Neural progenitor cell (in vitro differentiated cells): ENCODE data around the gene FAM53B. TPM values are rescaled to one million over a fixed set of nuclear protein-coding genes. Genes with fewer than 3 reads are reported as not detected.
A peak's percentile ranks its signal among the peaks of the same experiment; 100 is the strongest.

Source experiments
- DNase-seq: peaks from one replicate; pipeline ENCODE4 v3.0.0-alpha.2; 2016; ENCODE audit warnings: low spot score
- H2AFZ ChIP-seq: fragments of 200-600 bp; sonication (generic); replicated peaks from 2 replicates; pipeline ENCODE4 v1.6.1; 2016; ENCODE audit warnings: antibody characterized with exemption
- H3F3A ChIP-seq: fragments of 200-600 bp; sonication (generic); 2 replicates; pipeline ENCODE4 v1.6.1; 2016; ENCODE audit warnings: antibody characterized with exemption, low read depth
- H3K27ac ChIP-seq: fragments of 200-600 bp; sonication (generic); 2 replicates; pipeline ENCODE4 v1.5.1; 2016; ENCODE audit warnings: mild to moderate bottlenecking
- H3K27me3 ChIP-seq: fragments of 200-600 bp; sonication (generic); 2 replicates; pipeline ENCODE4 v1.6.1; 2016; ENCODE audit warnings: mild to moderate bottlenecking, moderate library complexity
- H3K36me3 ChIP-seq: fragments of 200-600 bp; sonication (generic); 2 replicates; pipeline ENCODE4 v1.5.1; 2016
- H3K4me1 ChIP-seq: fragments of 200-600 bp; sonication (generic); 2 replicates; pipeline ENCODE4 v1.6.1; 2016; ENCODE audit warnings: mixed run types
- H3K4me2 ChIP-seq: fragments of 200-600 bp; sonication (generic); 2 replicates; pipeline ENCODE4 v1.6.1; 2016
- H3K4me3 ChIP-seq: fragments of 200-600 bp; sonication (generic); 2 replicates; pipeline ENCODE4 v1.5.1; 2016
- H3K79me2 ChIP-seq: fragments of 200-600 bp; sonication (generic); 2 replicates; pipeline ENCODE4 v1.6.1; 2016; ENCODE audit warnings: low read depth
- H3K9ac ChIP-seq: fragments of 200-600 bp; sonication (generic); 2 replicates; pipeline ENCODE4 v1.6.1; 2016
- H3K9me3 ChIP-seq: fragments of 200-600 bp; sonication (generic); 2 replicates; pipeline ENCODE4 v1.5.1; 2016; ENCODE audit warnings: low read depth
- H4K20me1 ChIP-seq: fragments of 200-600 bp; sonication (generic); 2 replicates; pipeline ENCODE4 v1.6.1; 2016; ENCODE audit warnings: low read depth
- H3K27ac Mint-ChIP-seq: 3 replicates; pipeline ENCODE4 v1.8.0; 2021; ENCODE audit warnings: mixed read lengths
- H3K27me3 Mint-ChIP-seq: 2 replicates; pipeline ENCODE4 v1.8.0; 2022; ENCODE audit warnings: low read depth, mild to moderate bottlenecking, inconsistent platforms, moderate library complexity, mixed read lengths; ENCODE audit not compliant: insufficient read depth
- H3K36me3 Mint-ChIP-seq: 3 replicates; pipeline ENCODE4 v1.8.0; 2021; ENCODE audit warnings: mixed read lengths
- H3K4me1 Mint-ChIP-seq: 3 replicates; pipeline ENCODE4 v1.8.0; 2021; ENCODE audit warnings: mixed read lengths
- H3K4me3 Mint-ChIP-seq: 3 replicates; pipeline ENCODE4 v1.8.0; 2021; ENCODE audit warnings: mild to moderate bottlenecking, moderate library complexity, mixed read lengths
- H3K9me3 Mint-ChIP-seq: 3 replicates; pipeline ENCODE4 v1.8.0; 2020; ENCODE audit warnings: mixed read lengths
- EZH2 ChIP-seq: fragments of 200-600 bp; sonication (generic); IDR thresholded peaks from 2 replicates; pipeline ENCODE4 v1.6.1; 2017; ENCODE audit warnings: antibody characterized with exemption, mild to moderate bottlenecking, moderate library complexity
- EZH2phosphoT487 ChIP-seq: fragments of 200-600 bp; sonication (generic); IDR thresholded peaks from 2 replicates; pipeline ENCODE4 v1.6.1; 2017; ENCODE audit warnings: antibody characterized with exemption
- total RNA-seq: library from RNA; depleted of rRNA; stranded (reverse); fragments of >200 nt; gene quantifications from 2 replicates; pipeline ENCODE4 v1.2.3, GENCODE V29; 2015; ENCODE audit warnings: low replicate concordance
- TF ChIP-seq, protein P1 (sequence below): fragments of 200-600 bp; sonication (generic); IDR thresholded peaks from 2 replicates; pipeline ENCODE4 v1.5.1; 2017; ENCODE audit warnings: antibody characterized with exemption, mild to moderate bottlenecking

FAM53B gene
- total RNA-seq, 1 donor from 2014 or later, result 15.3 TPM

DNA sequence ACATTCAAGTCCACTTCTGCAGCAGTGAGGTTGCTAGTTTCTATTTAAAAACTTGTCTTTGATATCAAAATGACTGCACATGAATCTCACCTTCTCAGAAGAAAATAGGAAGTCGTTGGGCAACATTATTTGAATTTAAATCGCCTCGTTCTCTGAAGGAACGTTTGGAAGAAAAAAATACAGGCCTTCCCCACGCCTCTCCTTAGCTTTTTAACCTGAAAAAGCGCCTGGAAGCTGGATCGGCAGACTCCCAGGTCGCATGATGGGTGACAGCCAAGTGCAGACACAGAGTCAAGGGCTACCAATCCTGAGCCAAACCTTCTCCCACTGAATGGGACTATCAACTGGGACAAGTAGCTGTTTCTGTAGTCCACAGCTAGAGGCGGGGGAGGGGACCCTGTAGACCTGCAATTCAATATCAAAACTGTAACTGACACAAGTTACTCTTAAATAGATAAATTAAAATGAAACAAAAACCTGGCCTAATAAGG, 2.2 kb downstream of the FAM53B start:
- Histone ChIP-seq H3K9me3 (no peaks in the 10 kb centered on the region), H3K27ac (no peak overlapping the region), H3F3A (peaks cover 76% of the 10 kb centered on the region), H3K4me3 (peak overlapping the region; percentile 93), H3K4me1 (peaks cover 53% of the 10 kb centered on the region), H3K9ac (no peak overlapping the region), H3K27me3 (no peaks in the 10 kb centered on the region), H4K20me1 (peaks cover 71% of the 10 kb centered on the region), H3K79me2 (peaks cover 56% of the 10 kb centered on the region), H2AFZ (no peak overlapping the region), H3K36me3 (no peaks in the 10 kb centered on the region), H3K4me2 (peak overlapping the region; percentile 99)
- TF ChIP-seq EZH2phosphoT487 (no peak), EZH2 (no peak)
- Mint-ChIP-seq H3K27ac (no peak overlapping the region), H3K27me3 (peaks cover 3% of the 10 kb centered on the region), H3K36me3 (no peaks in the 10 kb centered on the region), H3K9me3 (no peaks in the 10 kb centered on the region), H3K4me1 (peaks cover 74% of the 10 kb centered on the region), H3K4me3 (peak overlapping the region; percentile 99)
- no peak for DNase-seq

DNA sequence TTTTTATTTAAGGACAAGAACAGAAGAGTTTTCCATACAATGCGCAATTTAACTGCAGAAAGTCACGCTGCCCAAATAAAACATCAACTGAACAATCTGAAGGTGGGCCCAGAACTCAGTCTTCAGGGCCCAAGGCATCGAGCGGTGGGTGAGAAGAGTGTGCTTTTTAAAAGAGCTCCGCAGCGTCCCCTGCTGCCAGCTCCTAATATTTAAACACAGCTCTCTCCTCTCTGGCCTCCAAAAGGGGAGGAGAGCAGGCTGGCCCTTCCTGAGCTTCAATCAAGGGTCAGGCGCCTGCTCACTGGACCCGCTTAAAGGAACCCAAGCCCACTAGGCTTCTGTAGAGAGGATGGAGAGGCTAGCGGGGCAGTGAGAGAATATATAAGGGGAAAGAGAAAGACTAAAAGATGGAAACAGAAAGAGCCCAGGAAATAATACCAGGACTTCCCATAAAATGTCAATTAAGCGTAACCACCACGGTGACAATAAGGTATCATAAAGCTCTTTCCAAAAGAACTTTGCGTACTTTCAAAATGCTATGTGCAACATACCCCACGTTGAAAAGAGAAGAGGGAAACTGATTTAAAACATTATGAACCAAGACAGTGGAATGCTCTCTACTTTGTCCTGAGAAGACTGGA, 2.8 kb downstream of the FAM53B start:
- peaks cover 3% of the 10 kb centered on the region for H3K27me3 Mint-ChIP-seq
- H3K4me3 Mint-ChIP-seq, result peak overlapping the region; percentile 78
- Histone ChIP-seq H3K36me3 (no peaks in the 10 kb centered on the region), H3K27ac (no peak overlapping the region), H3K27me3 (no peaks in the 10 kb centered on the region), H3K9me3 (no peaks in the 10 kb centered on the region), H3F3A (peaks cover 73% of the 10 kb centered on the region), H4K20me1 (peaks cover 73% of the 10 kb centered on the region), H3K79me2 (peaks cover 62% of the 10 kb centered on the region), H3K4me2 (peak overlapping the region; percentile 99), H3K9ac (no peak overlapping the region), H3K4me3 (peak overlapping the region; percentile 17), H2AFZ (no peak overlapping the region), H3K4me1 (peaks cover 53% of the 10 kb centered on the region)
- no peak overlapping the region for H3K27ac Mint-ChIP-seq
- no peaks in the 10 kb centered on the region for H3K36me3 Mint-ChIP-seq
- no peaks in the 10 kb centered on the region for H3K9me3 Mint-ChIP-seq
- peak; percentile 92 for DNase-seq
- TF ChIP-seq, protein P1, sequence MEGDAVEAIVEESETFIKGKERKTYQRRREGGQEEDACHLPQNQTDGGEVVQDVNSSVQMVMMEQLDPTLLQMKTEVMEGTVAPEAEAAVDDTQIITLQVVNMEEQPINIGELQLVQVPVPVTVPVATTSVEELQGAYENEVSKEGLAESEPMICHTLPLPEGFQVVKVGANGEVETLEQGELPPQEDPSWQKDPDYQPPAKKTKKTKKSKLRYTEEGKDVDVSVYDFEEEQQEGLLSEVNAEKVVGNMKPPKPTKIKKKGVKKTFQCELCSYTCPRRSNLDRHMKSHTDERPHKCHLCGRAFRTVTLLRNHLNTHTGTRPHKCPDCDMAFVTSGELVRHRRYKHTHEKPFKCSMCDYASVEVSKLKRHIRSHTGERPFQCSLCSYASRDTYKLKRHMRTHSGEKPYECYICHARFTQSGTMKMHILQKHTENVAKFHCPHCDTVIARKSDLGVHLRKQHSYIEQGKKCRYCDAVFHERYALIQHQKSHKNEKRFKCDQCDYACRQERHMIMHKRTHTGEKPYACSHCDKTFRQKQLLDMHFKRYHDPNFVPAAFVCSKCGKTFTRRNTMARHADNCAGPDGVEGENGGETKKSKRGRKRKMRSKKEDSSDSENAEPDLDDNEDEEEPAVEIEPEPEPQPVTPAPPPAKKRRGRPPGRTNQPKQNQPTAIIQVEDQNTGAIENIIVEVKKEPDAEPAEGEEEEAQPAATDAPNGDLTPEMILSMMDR, result peak; percentile 83
- TF ChIP-seq EZH2, result no peak
- peaks cover 76% of the 10 kb centered on the region for H3K4me1 Mint-ChIP-seq

DNA sequence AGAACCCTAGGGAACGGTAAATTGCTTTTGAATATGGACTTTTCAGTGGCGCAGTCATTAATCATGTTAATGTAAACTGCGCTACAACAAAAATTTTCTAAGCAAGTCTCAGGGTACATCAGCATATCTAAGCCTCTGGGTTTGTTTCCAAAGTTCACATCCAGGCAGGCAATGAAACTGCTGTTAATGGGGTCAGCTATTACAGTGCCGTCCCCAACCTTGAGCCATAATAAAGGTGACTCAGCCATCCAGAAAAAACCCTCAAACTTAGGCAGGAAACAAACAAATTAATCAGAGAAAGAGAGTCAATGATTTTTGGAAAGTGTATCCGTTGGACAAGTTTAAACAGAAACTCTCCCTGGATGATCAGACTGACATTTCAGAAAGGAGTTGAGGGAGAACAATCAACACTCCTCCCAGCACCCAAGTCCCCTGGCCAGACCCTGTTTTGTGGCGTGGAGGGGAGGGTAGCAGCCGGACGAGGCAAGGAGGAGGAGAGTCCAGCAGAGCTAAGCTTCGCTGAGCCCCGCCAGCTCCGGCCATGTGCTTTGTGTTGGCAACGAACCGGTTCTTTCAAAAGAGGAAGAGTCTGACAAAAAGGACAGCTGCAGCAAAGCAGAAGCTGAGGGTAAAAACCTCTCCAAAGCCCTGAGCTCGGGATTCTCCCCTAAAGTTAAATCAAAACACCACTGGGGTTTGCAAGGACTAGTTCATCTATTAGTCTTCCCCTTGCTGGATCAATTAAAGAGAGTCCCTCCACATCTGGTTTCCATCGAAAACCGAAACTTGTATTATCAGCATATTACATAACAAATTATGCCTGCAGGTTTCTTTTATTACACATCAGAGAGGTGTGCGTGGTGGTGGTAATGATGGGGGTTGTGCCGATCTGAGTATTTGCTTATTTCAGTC, 3.6 kb downstream of the FAM53B start:
- Histone ChIP-seq H3K79me2 (peaks cover 69% of the 10 kb centered on the region), H3K36me3 (no peaks in the 10 kb centered on the region), H3K27ac (peak overlapping the region; percentile 35), H2AFZ (no peak overlapping the region), H3K4me3 (peak overlapping the region; percentile 22), H3K27me3 (no peaks in the 10 kb centered on the region), H3K4me2 (peak overlapping the region; percentile 67), H3K4me1 (peaks cover 51% of the 10 kb centered on the region), H3K9me3 (no peaks in the 10 kb centered on the region), H3F3A (peaks cover 65% of the 10 kb centered on the region), H4K20me1 (peaks cover 77% of the 10 kb centered on the region), H3K9ac (no peak overlapping the region)
- Mint-ChIP-seq H3K4me3 (peak overlapping the region; percentile 78), H3K9me3 (no peaks in the 10 kb centered on the region), H3K36me3 (no peaks in the 10 kb centered on the region), H3K4me1 (peaks cover 74% of the 10 kb centered on the region), H3K27me3 (peaks cover 3% of the 10 kb centered on the region), H3K27ac (peak overlapping the region; percentile 27)
- no peak for TF ChIP-seq EZH2
- TF ChIP-seq, protein P1, result no peak
- TF ChIP-seq EZH2phosphoT487, result no peak
- DNase-seq, result peak; percentile 84
